Peyer's patch (tissue), 4 donors: ENCODE data around the gene HSPG2.

ENCODE experiments used
- POLR2A ChIP-seq, 2 donors: fragments of 450-650 bp; IDR thresholded peaks; one replicate each; pipeline ENCODE4 v1.5.1; 2017; ENCODE audit warnings: antibody characterized with exemption in 2 of 2, mild to moderate bottlenecking in 2 of 2, moderate library complexity in 2 of 2
- TF ChIP-seq, protein P1 (sequence below), 6 experiments: fragments of 450-650 bp in 4 of 6; fragments of 200-600 bp in 2 of 6; sonication (generic) in 1 of 6; IDR thresholded peaks; one replicate each; pipeline ENCODE4 v1.5.1; 2017 to 2019; ENCODE audit warnings: antibody characterized with exemption in 6 of 6, mild to moderate bottlenecking in 3 of 6, moderate library complexity in 1 of 6

DNA sequence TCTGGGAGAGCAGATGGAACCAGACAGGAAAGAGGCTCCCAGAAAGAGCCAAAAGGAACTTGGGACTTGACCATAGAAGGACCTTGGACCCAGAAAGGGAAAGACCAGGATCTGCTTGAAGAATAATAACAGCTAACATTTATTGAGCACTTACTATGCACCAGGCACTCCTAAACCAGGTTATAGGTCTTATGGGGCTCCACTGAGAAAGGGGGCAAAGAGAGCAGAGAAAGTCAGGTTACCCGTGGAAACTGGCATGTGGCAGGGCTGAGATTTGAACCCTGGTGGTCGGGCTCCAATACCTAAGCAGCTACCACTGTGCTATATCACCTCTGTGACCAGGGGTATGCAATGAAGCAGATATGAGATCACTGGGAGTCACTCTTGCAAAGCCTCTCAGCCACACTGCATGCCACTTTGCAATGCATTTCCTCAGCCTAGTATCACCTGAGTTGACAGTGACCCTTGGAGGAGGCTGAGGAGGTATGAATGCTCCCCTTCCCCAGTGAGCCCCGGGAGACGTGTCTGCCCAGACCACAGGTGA lies 37.8 kb downstream of the HSPG2 start:
- TF ChIP-seq, protein P1, sequence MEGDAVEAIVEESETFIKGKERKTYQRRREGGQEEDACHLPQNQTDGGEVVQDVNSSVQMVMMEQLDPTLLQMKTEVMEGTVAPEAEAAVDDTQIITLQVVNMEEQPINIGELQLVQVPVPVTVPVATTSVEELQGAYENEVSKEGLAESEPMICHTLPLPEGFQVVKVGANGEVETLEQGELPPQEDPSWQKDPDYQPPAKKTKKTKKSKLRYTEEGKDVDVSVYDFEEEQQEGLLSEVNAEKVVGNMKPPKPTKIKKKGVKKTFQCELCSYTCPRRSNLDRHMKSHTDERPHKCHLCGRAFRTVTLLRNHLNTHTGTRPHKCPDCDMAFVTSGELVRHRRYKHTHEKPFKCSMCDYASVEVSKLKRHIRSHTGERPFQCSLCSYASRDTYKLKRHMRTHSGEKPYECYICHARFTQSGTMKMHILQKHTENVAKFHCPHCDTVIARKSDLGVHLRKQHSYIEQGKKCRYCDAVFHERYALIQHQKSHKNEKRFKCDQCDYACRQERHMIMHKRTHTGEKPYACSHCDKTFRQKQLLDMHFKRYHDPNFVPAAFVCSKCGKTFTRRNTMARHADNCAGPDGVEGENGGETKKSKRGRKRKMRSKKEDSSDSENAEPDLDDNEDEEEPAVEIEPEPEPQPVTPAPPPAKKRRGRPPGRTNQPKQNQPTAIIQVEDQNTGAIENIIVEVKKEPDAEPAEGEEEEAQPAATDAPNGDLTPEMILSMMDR (IDR thresholded peaks at IDR 0.05), result no peak
- no peak for TF ChIP-seq POLR2A (IDR thresholded peaks at IDR 0.05)
